Astrocyte (in vitro differentiated cells and primary cell): ENCODE results near the gene ACOX2.

Experiments used
- CTCF ChIP-seq: IDR thresholded peaks from 2 replicates; pipeline ENCODE4 v1.5.1; 2011; ENCODE audit warnings: low read depth, mild to moderate bottlenecking, inconsistent platforms, low read length, moderate library complexity; ENCODE audit not compliant: insufficient read depth
- EZH2 ChIP-seq: IDR thresholded peaks from 2 replicates; pipeline ENCODE4 v1.6.1; 2012; ENCODE audit warnings: mild to moderate bottlenecking, low read length, inconsistent platforms; ENCODE audit not compliant: insufficient read depth

- TF ChIP-seq CTCF = no peak
- no peak for TF ChIP-seq EZH2
These were observed 22.6 kb upstream of the ACOX2 start for GRCh38 chr3:58559586-58559985.
